8988T (cell line): ENCODE results near the gene FMO5.
"Not testable (repeated sequence)": the region's sequence is repeated elsewhere in the genome, so short reads cannot be mapped to it uniquely, and the experiment has no call there.

ENCODE experiments used
- DNase-seq: peaks from one replicate; pipeline ENCODE4 v3.0.0; 2011

FMO5 gene

DNA sequence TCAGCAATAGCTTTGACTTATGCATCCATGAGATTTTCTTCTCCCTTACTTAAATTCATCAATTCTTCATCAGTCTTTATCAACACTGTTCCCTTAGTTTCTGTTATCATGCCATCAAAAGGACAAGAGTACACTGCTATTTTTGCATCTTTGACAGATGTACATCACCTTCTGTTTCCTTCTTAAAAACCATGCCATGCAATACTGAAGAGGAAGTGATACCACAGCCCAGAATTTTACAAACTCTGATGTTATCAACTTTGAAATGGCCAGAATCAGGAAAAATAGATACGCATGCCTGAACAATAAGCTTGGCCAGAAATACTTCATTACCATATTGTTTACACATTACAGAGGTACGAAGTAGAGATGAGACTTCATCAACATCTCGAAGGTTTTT is 21.1 kb downstream of the FMO5 start:
- DNase-seq = no peak

DNA sequence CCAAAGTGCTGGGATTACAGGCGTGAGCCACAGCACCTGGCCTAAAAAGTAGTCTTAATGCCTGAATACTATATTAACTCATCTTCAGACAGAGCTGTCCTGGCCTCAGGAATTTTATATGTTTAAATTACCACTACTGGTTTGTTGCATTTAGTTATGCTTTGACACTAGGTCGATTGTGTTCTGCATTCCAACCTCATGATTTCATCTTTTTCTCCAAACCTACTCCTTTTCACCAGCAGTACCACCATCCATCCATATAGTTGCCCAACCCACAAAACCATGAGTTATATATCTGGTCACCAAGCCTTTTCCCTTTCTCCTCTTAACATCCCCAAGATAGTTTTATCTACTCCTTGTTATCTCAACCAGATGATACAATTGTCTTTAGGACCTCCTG is 22.6 kb downstream of the FMO5 start:
- DNase-seq = no peak

- no peak for DNase-seq
Observed at GRCh38 chr1:147201786-147202185, 23.4 kb downstream of the FMO5 start.

- no peak for DNase-seq
Observed at GRCh38 chr1:147201276-147201675, 23.9 kb downstream of the FMO5 start.

DNA sequence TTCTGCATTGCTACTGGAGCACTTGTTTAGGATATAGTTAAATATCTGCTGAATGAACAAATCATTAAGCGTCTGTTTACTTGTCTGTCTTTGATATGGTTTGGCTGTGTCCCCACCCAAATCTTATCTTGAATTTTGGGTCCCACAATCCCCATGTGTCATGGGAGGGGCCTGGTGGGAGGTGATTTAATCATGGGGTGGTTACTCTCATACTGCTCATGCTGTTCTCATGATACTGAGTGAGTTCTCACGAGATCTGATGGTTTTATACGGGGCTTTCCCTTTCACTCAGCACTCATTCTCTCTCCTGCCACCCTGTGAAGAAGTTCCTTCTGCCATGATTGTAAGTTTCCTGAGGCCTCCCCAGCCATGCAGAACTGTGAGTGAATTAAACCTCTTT is 27.8 kb downstream of the FMO5 start:
- not testable (repeated sequence) for DNase-seq

GRCh38 chr1:147189514-147189913 is 35.6 kb downstream of the FMO5 start:
- no peak for DNase-seq

DNA sequence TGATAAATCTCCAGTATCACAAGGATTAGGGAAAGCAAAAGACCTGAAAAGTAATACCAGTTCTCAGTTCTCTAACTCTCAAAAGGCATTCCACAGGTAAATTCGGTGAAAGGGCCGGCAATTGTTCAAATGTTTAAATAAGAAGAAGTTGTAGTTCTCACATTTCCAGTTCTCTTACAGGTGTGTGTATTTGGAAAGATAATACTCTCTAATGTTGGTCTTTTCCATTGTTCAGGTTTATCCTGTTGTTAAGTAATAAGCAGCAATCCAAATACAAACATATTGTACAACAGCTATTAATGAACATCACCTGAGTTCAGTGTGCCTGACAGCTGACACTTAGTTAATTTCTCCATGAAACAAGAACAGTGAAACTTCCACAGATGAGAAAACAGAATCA is 39.7 kb downstream of the FMO5 start:
- DNase-seq = no peak

DNA sequence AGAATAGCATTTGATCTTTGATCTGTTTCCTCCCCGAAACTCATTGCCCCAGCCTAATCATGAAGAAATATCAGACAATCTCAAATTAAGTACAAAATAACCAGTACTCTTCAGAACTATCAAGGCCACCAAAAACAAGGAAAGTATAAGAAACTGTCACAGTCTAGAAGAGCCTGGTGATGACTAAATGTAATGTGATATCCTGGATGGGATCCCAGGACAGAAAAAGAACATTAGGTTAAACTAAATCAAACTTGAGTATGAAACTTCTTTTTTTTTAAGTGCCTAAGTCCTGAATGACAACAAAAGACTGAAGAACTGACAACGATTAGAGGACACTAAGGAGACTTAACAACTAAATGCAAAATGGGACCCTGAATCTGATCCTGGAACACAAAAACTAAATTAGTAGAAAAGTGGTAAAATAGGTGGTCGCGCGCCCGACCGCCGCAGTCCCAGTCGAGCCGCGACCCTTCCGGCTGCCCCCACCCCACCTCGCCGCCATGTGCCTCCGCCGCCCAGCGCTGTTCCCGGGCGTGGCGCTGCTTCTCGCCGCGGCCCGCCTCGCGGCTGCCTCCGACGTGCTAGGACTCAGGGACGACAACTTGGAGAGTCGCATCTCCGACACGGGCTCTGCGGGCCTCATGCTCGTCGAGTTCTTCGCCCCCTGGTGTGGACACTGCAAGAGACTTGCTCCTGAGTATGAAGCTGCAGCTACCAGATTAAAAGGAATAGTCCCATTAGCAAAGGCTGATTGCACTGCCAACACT is 47.3 kb downstream of the FMO5 start:
- no peak for DNase-seq

DNA sequence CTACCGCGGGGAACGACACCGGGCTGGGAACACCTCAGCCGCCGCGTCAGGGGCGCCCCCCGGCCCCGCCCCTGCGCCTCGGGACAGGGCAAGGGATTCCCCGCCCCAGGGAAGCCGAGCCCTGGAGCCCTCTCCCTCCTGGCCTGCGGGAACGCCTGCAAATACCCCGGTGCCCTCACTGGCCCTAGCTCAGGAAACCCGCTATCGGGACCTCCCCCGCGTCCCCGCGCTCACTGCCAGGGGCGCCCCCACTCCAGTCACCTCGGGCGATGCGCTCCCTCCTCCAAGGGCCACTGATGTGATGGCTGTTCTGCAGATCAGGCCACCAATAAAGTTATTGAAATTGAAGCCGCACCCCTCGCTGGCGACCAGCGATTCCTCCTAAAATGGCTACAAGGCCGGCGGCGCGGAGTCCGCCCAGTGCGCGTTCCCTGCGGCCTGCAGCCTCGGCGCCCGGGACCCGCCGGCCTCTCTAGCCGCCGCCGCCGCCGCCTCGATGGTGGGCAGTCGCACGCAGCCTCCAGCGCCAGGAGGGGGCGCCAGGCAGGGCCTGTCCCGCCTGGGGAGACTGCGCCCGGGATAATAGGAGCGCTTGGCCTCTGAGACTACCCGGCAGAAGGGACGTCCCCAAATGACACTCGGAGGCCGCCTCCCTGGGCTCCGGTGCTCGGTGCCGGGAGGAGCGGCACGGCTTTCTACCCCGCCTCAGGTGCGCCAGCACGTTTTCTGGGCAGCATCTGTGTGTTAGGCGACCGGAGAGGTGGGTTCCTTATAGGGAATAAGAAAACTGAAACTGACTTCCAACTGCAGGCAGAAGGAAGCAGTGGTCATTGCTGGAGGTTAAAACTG is 52.7 kb downstream of the FMO5 start, which contains the start of gene PRKAB2:
Gene PRKAB2, minus strand, starts transcription at position 303 of the 849 bp plus-strand sequence. CDS start 326 bp downstream, outside the sequence.
- DNase-seq = peak; percentile 78

DNA sequence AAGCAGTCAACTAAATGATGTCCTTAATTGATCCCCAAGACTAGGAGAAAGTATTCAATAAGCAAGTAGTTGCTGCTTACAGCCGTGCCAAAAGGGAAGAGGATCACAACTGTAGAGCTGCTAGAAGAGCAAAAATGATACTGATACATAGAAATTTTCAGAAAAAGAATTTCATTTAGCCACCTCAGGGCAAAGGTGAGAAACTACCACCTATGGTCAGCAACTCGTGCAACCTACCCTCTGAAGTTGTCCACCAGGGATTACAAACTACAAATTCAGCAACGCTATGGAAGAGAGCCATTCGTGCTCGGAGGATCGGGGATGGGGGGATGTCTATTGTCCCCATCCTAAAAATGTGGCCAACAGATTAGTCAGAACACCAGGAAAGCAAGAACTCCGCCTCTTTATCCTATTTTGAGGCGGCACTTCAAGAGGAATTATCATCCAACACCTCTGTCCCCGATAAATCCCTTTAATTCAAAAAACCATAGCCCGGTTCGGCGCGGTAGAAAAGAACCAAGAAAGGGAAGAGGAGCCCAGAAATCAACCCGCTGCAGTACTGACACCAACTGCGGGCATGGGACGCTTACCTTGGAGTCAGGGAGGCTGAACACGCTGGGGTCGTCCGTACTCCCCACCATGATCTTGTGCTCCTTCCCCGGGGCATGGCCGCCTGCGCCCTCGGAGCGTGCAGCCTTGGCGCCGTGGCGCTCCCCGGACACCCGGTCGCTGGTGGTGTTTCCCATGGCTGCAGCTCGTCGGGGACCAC is 53.6 kb downstream of the FMO5 start:
- DNase-seq = no peak

DNA sequence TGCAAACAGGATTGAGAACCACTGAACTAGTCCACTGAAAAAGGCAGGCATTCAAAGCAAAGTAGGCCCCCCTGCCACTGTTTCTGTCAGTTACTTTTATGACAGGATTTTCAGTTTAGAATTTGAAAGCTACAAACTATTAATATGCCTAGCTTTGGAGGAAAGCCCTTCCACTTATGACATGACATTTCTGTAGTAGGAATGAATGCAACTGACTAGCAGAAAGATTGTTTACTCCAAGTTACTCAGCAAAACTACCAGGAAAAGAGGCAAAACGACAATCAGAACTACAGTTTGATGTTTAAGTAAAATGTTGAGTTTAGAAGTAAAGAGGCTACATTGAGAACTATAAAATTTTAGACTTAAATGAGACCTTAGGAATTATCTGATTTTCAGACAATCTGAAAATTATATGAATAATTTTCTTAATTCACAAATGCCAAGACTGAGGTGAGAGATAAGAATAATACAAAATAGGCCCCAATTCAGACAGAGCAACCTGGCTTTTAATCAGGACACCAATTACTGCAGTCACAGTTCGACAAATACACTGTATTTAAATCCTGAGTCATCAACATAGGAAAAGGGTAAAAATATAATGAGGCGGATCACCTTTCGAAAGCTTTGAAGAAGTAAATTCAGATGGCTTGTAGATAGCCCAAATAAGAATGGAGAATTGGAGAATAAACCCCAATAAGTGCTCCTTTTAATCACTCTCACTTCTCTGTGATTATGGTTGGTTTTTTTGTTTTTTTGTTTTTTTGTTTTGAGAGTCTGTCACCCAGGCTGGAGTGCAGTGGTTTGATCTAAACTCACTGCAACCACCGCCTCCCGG is 55.1 kb downstream of the FMO5 start:
- no peak for DNase-seq

GRCh38 chr1:147169171-147169570 is 56.0 kb downstream of the FMO5 start:
- no peak for DNase-seq

GRCh38 chr1:147168626-147169058 is 56.5 kb downstream of the FMO5 start:
- no peak for DNase-seq

DNA sequence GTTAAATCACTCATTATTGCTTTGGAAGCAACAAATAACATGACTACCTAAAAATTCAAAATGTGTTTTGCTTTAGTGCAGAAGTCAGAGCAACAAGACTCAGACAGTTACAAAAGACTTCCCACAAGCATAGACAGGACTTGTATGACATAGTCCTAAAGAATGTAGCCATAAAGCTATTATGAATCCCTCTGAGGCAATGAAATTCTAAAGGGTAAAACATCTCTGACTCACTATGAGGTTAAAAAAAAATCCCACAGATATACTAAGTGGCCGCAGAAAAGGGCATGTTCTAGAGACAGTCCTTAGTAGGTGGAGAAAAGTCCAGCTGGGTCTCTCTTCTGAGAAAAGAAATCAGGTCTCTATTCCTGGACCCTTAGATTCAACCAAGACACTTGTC is 57.8 kb downstream of the FMO5 start:
- no peak for DNase-seq

- no peak for DNase-seq
Observed at GRCh38 chr1:147163019-147163418, 62.1 kb downstream of the FMO5 start.

- DNase-seq = no peak
Observed at GRCh38 chr1:147162093-147162492, 63.0 kb downstream of the FMO5 start.

- DNase-seq = not testable (repeated sequence)
Observed at GRCh38 chr1:147157116-147157515, 68.0 kb downstream of the FMO5 start.

GRCh38 chr1:147156642-147157041 is 68.5 kb downstream of the FMO5 start:
- no peak for DNase-seq

DNA sequence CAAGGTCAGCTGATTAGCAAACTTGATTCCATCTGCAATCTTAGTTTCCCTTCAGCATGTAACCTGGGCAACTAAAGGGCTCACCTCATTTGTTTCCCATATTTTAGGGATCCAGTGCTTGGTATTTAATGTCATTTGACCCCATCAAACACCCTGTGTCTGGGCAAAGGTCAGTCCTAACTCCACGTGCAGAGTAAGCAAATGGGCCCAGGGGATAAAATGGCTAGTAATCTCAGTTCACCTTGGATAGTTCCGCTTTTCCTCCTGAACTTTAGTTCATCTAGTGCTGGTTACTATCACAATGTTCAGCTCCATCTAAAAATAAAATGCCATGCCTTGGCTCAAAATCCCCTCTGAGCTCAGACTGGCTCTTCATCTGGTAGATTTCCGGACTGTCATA is 72.4 kb downstream of the FMO5 start:
- DNase-seq = no peak

- no peak for DNase-seq
Observed at GRCh38 chr1:147151244-147151643, 73.9 kb downstream of the FMO5 start.

DNA sequence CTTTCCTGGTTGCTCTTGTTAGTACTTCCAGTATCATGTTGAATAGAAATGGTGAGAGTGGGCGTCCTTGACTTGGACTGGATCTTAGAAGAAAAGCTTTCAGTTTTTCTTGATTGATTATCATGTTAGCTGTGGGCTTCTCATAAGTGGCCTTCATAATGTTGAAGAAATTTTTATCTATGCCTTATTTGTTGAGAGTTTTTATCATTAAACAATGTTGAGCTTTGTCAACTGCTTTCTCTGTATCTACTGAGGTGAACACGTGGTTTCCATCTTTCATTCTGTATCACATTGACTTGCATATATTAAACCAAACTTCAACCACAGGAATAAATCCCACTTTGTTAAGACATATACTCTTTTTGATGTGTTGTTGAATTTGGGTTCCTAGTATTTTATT is 82.3 kb downstream of the FMO5 start:
- no peak for DNase-seq
